HG03103 (cell line): ENCODE measurements around the gene ESYT3.
"Not testable (repeated sequence)": the region's sequence is repeated elsewhere in the genome, so short reads cannot be mapped to it uniquely, and the experiment has no call there.

Experiments
- ATAC-seq: cut with Tn5 transposase; IDR thresholded peaks from one replicate; pipeline ENCODE4 v1.9.1; 2021; ENCODE audit warnings: low read depth; ENCODE audit not compliant: unreplicated experiment

The ESYT3 gene

DNA sequence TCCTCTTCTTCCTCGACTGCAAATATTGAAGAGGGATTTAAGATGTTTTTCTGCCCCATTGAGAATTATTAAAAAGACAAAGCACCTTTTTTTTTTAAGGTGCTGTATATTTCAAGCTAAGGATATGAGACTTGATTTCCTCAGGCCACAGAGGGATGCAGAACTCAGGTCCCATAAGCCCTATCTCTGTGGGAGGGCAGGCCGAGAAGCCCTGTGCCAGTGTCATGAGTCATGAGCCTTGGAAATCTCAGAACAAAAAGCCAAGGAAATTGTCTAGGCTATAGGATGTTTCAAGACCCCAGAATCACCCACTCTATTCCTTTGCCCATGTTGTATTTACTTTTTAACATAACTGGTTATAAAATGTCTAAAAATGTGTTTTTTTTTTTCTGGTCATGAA lies 7.3 kb downstream of the ESYT3 start:
- ATAC-seq = no peak

DNA sequence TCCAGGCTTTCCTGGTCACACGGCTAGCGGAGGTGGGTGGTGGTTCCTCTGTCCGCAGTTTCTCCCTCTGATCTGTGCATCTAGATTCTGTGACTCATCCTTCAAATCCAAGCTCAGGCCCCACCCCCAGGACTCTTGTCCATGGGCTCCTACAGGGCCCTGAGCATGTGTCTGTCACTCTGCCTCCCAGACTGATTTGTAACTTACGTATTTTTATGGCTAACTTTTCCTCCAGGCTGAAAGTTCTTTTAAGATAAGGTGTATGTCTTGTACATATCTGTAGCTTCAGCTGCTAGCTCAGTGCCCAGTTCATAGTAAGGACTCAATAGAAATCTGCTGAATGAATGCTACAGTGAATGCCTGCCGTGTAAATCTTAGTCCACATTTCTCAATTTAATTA lies 8.0 kb downstream of the ESYT3 start:
- ATAC-seq = no peak

DNA sequence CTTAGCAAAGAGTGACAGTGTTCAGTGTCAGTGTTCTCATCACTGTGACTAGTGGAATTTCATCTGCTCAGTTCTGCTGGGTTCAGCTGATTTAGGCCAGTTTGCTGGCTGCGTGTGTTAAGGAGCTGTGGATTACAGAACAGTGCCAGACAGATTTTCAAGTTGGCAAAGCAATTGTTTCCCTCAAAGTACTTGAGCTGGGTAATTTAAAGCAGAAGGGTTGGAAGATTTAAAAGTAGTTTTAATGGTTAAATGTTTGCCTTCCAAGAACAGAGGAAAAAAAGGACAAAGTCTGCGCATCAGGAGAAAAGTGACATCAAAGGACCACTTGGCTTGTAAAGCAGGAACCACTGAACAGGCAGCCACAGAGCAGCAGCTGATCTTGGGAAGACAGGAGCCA lies 8.7 kb downstream of the ESYT3 start:
- ATAC-seq = no peak

DNA sequence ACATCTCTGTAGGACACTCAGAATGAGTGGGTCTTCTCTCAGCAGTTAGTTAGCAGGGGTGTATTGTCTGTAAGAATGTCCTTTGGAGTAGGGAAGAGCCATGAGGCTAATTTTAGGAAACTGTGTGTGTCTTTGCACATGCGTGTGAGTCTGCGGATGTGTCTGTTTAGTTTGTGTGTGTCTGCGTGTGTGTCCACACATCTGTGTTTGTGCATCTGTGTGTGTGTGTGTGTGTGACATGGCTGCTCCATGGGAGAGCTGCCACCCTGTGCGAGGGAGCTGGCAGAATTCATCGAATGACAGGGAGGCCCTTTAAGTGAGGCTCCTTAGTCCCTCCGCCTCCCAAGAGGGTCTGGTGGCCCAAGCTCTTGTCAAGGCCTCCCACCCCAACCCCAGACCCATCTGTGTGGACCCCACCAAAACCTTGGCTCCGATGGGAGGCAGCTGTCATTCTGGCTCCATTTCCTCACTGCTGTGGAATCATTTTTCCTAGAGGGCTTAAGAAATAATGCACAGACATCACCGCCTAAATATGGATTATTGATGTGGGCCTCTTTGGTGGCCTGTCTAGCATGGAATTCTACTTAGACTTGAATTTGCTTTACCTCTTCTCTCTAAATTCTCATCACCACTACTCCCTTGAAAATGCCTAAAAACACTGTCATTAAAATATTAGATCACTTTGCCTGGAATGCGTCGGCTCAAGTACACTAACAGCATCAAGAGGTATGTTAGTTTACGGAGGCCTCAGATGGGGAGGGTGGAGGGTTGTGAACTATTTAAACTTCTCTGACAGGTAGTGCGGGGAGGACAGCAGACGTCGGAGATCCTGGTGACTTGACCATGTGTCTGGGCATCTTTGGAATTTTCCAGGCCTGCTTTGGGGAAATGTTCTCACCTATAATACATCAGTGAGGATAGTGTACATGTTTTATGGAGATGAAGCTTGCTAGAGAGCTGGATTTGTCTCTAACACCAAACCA lies 9.4 kb downstream of the ESYT3 start:
- ATAC-seq = no peak

DNA sequence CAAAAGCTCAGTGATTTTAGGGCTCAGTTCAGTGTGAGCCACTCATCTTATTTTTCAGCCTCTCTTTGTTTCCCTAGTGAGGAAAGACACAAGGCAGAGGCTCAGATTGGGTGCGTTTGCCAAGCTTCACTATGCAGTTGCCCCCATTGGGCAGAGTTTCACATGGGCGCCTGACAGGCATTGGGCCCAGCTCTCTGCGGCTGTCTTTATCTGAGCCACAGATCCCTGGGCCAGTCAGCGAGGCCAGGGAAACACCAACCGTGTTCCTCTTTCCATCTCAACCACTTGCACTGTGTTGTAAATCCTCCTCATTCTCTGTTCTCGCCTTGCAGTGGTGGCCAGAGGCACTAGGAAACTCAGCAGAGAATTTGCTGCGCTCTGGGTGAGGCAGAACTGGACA lies 10.8 kb downstream of the ESYT3 start:
- ATAC-seq = no peak

DNA sequence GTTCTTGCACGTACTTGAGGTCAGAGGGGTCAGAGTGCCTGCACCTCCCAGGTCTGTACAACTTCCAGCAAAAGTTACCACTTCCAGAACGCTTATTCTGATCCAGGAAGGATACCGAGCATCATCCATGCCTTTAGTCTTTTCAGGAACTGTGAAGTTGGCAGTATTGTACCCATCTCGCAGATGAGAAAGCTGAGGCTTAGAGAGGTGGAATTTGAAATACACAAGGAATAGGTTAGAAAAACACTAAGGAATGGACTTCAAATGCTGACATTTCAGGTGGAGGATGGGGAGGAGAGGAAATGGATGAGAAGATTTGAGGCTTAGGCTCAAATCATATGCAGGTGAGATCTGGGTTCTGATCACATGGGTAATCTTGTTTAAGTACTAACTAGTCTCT lies 11.2 kb downstream of the ESYT3 start:
- ATAC-seq = no peak

DNA sequence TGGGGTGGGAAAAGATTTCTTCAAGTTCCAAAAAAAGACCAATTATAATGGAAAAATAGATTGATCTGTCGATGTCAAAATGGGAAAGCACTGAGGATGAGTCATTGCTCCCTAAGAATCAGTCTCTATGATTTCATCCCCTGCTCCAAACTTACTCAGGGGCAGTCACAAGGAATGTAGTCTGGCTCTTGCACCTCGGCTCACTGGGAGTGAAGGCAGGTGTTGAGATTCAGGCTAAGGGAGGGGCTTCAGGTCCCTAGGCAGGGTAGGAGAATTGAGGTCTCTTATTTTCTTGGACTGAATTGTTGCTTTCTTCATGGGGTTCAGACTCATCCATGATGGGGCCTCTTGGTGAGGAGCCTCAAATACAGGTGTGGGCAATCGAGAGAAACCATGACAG lies 14.2 kb downstream of the ESYT3 start:
- no peak for ATAC-seq

DNA sequence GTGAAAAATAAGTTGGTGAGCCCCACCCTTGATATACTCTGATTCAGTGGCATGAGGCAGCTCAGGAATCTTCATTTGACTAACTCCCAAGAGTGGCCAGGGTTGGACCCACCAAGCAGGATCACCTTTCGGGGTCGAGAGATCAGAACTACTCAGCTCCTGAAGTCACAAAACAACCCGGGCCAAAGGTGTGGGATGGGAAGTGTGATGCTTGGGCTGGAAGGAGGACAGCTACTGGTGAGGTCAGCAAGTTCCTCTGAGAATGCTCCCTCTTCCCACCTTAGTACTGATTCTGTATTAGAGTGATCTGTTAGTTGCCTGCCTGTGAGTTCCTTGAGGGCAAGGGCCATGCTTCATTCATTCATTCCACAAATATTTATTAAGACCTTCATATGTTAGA lies 15.1 kb downstream of the ESYT3 start:
- no peak for ATAC-seq

DNA sequence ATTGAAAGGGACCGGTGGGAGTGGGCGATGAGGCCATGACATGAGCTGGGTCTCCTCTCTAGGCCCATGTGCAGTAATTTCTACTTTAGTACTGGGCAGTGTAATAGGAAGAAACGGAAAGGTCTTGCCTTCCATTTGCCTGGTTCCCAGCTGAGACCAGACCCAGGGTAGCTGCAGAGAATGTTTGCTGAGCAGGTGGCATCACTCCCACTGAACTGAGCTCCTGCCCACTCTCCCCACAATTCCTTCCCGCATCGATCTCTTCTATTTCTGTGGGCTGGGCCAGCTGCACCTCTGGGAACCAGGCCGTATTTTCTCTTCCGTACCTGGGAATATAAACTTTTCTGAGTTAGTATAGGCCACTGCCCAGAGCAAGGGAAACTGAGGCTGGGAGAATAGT lies 15.8 kb downstream of the ESYT3 start:
- ATAC-seq = no peak

DNA sequence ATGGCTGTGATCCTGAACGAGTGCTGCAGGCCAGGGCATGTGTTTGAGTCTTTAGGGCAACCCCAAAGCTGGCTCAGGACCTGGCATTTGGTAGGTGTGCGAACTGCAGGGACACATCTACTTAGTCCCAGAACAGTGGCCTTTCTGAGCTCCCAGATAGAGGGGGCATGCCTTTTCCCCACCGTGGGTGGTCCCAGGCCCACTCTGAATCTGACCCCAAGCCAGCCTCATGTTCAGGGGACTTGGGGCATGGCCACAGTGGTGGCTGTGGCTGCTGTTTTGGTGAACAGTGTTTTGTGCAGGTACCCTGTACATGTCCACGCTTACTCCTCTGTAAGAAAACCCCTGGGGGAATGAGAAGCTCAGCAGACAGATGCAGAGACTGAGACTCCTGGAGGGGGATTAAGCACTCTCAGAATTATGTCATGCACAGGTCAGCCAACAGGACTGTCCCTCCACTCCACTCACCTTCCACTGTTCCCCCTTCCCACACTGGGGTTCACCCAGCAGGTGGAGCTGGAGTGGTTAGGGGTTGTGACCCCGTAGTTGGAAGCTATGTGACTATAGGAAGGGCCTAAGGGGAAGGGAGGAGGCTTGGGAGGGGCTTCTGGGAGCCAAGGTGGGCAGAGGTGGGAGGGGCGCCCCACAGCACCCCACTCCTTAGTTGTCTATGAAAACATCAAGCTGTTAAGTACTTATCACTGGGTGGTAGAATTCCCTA lies 16.4 kb downstream of the ESYT3 start:
- no peak for ATAC-seq

DNA sequence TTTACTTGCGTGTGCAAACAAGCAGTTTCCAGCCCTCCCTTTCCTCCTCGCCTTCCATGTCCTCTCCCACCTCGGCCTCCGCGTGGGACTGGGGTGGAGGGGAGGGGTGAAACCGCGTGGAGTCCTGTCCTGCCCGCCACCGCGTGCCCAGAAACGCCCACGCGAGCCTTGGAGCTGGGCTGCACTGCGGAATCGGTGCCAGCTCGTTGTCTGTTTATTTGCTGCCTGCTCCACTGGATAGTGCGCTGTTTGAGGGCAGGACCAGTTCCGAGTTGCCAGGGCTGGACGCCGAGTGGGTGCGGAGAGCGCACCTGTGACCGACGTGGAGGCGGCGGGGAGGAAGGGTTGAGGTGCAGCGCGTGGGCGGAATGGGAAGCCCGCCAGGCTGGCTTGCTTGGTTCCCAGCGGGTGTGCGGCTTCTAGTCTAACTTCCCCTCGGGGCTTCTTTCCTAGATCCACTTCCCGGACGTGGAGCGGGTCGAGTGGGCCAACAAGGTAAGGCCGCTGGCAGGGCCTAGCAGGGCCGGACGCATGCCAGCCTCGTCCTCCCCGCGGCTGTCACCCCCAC lies 17.3 kb downstream of the ESYT3 start:
- no peak for ATAC-seq

DNA sequence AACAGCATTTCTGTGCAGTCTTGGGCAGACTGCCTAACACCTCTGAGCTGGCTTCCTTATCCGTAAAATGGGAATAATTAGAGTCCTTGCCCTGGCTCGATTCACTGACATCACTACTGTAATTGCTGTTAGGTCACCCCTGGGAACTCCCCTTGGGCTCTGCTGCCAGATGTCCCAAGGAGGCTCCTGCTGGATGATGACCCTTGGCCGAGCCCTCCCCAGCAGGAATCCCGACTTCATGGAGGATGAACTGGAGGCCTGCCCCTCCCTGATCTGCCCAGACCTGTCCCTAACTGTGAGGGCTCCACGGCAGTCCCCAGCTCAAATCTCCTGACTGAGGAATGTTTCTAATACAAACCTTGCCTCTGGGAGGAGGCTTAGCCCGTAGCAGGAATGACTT lies 18.0 kb downstream of the ESYT3 start:
- no peak for ATAC-seq

DNA sequence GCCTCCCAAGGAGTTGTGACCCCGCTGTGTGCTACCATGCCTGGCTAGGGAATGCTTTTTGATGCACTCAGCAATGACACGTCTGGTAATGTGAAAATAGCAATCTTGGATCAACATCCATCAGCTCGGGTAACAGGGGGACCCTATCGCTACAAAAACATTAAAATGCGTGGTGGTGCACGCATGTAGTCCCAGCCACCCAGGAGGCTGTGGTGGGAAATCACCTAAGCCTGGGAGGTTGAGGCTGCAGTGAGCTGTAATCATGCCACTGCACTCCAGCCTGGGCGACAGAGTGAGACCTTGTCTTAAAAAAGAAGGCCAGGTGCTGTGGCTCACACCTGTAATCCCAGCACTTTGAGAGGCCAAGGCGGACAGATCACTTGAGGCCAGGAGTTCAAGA lies 19.5 kb downstream of the ESYT3 start:
- ATAC-seq = not testable (repeated sequence)

DNA sequence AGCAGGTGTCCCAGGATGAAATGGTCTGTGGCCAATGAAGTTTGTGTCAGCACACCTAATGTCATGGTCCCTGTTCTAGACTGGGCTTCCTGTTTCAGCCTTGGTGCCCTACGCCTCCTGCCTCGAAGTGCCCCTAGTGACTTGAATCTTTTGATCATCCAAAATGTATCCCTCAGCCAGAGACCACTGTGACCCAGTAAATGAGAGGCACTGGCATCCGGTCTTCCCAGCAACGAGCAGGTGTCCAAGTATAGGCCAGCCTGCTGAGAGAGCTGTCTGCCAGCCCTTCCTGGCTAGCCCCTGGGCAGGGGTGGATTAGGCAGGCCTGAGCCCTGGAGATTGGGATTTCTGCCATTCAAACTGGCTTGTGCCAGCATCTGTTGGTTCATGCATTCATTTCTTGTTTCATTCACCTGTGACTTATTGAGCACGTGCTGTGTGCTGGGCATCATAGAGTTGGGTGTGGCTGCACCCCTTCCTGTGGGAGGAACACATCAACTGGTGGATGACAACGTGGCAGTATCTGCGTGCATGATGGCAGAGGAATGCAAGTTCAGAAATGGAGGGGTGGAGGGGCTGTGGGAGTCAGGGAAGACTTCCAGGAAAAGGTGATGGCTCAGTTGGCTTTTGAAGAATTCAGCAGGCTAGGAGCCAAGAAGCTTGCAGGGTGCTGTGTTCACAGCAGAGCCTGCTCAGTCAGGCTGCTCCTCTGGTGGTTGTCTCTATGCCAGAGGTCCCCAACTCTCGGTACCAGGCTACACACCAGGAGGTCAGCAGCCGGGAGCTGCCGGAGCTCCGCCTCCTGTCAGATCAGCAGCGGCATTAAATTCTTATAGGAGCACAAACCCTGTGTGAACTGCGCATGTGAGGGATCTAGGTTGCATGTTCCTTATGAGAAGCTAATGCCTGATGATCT lies 21.6 kb downstream of the ESYT3 start:
- no peak for ATAC-seq

DNA sequence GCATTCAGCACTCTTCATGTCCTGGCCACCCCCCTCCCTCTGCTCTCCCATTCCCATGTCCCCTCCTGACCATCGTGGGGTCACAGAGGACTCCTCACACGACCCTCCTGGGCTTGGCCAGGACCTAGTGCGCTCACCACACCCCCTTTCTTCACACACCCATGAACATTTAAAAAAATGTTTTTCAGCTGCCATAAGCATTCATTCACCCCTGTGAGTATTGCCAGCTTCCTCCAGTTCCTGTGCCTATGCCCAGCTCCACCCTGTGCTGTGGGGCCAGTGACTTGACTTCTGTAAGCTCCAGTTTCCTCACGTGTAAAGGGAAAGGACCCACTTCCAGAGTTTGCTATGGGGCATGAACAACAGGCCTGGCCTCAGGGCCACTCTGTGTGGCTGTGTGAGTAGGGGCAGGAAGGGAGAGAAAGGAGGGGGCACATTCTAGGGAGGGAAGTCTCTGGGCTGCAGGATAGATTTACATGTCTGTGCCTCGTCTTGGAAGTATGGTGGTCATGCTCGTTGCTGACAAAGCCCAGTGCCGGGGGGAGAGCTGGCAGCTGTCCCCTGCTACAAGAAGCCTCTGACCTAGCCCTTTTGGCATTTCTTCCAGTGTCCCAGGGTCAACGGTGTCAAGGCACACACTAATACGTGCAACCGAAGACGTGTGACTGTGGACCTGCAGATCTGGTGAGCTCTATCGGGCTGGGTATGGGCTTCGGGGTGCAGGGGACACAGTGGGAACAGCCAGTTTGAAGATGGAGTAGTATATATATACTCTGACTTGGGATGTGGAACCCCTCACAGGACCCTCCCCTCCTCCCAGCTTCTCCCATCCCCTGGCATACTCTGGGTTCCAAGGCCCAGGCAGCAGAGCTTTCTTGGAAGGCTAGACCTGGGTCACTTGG lies 22.8 kb downstream of the ESYT3 start:
- no peak for ATAC-seq

DNA sequence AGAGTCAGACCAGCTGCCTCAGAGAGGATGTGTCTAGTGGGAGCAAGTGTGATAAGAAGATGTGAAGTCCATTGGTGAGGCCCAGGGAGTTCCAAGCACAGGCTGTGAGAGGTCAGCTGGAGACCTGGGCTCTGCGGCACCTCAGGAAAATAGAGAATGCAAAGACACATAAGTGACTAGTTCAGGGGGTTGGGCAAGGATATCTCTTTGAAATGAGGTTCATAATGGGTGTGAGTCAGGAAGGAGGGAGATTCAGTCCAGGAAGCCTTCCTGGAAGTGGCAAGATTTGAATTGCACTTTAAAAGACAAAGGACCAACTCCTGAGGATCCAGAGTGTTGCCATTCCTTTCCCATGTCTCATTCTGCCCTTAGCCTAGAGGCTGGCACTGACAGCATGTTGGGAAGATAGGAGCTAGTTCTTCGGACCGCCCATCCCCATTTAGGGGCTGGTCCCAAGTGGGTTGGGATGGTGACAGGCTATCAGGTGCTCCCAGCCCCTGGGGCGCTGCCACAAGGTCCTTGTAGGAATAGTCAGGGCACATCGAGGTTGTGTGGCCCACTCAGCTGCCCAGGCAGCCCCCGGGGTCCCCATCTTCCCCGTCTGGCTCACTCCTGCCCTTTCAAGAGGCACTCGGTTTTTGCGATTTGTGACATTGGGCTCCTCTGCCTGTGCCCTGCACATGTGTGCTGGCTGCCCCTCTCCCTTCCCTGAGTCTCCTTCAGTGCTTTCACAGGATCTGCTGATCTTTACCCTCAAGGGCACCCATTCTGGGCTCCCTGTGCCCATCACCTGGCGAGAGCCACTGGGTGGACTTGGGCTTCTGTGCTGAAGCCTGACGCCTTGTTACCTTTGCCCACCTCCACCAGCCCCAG lies 23.7 kb downstream of the ESYT3 start:
- ATAC-seq = no peak

DNA sequence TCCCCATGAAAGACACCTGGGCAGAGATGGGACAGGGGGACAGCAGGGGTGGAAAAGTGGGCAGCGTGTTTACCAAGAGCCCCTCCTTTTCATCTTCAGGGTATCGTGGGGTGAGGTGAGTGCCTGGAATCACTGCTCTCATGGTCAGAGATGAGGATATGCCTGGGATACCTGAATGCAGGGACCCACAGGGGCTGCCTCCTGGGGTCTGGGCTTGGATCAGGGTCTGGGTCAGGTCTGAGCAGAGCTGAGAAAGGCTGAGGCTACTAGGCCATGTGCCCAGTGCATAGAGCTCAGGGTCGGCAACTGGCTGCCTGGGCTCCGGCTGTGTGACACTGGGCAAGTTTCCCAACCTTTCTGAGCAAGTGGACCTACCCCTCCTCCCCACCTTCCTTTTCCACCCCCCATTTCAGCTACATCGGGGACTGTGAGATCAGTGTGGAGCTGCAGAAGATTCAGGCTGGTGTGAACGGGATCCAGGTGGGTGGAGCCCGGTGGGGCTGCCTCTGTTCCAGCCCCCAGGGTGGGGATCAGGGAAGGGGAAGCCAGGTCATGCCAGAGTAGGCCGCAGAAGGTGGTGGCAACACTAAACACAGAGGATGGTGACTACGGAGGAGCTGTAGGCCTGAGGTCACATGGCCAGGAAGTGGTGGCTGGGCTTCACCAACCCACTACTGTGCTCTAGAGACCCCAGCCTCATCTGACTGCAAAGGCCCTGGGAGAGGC lies 24.5 kb downstream of the ESYT3 start:
- no peak for ATAC-seq
